ENCODE measurements around the gene MVK. TPM values are rescaled to one million over a fixed set of nuclear protein-coding genes. Genes with fewer than 3 reads are reported as not detected.

The MVK gene
- total RNA-seq, 1 donor, result 9.7 TPM

DNA sequence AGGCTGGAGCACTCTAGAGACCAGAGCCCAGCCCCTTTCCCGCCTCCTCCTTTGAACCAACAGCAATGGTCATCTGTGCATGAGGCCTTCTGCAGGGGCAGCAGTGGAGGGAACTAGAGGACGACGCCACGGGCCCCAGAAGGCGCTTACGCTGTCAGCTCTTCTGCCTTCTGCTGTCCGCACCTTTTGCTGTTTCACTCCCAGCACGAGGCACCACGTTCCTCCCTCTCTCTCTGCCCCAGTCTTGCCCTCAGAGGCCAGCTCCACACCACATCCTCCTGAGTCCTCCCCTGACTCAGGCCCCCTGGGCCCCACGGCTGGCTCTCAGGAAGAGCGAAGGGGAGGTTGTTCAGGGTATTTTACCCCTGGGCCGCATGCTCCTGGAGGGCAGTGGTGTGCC, 15.8 kb upstream of the MVK start:
- DNase-seq (ENCODE audit: low read depth), result no peak
- no peak overlapping the region for H3K4me3 ChIP-seq (ENCODE audit: low read depth, low read length)
- TF ChIP-seq, protein P1, sequence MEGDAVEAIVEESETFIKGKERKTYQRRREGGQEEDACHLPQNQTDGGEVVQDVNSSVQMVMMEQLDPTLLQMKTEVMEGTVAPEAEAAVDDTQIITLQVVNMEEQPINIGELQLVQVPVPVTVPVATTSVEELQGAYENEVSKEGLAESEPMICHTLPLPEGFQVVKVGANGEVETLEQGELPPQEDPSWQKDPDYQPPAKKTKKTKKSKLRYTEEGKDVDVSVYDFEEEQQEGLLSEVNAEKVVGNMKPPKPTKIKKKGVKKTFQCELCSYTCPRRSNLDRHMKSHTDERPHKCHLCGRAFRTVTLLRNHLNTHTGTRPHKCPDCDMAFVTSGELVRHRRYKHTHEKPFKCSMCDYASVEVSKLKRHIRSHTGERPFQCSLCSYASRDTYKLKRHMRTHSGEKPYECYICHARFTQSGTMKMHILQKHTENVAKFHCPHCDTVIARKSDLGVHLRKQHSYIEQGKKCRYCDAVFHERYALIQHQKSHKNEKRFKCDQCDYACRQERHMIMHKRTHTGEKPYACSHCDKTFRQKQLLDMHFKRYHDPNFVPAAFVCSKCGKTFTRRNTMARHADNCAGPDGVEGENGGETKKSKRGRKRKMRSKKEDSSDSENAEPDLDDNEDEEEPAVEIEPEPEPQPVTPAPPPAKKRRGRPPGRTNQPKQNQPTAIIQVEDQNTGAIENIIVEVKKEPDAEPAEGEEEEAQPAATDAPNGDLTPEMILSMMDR (IDR thresholded peaks at IDR 0.05; ENCODE audit: insufficient read depth, low read length), result no peak

DNA sequence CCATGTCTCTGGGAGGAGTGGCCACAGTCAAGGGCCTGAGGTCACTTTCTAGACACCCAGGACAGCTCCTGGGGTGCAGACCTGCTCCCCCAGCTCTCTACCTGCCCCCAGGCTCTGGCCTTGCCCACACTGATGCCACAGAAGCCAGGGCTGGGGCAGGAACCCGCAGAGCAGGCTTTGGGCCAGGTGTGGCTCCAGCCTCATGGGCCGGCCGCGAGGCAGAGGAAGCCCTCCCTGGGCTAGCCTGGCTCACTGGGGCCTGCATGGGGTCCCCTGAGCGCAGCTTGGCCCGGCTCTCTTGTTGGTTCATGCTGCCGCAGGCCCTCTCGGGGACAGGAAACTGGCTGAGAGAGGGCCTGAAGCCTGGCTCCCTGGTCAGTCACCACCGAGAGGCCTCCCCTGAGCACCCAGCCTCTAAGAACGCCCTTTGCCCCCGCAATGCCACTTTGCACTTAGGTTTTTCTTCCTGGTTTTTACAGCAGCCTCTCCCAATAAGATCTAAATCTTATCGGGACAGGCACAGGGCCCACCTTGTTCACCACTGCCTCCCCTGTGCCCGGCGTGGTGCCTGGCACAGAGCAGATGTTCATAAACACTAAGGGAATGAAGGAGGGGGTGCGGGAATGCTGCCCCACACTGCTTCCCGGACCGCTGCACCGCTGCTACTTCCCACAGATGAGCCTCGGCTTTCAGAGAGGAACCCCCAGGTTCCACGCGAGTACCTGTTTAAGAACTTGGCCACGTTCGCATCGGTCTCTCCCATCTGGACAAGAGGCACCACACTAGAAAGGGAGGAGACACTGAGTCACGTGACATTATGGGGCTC, 15.0 kb upstream of the MVK start:
- no peak overlapping the region for H3K4me3 ChIP-seq (ENCODE audit: low read depth, low read length)
- TF ChIP-seq, protein P1 (IDR thresholded peaks at IDR 0.05; ENCODE audit: insufficient read depth, low read length), result no peak
- no peak for DNase-seq (ENCODE audit: low read depth)

GRCh38 chr12:109559200-109559505, 14.4 kb upstream of the MVK start:
- TF ChIP-seq, protein P1 (IDR thresholded peaks at IDR 0.05; ENCODE audit: insufficient read depth, low read length), result no peak
- DNase-seq (ENCODE audit: low read depth), result no peak

DNA sequence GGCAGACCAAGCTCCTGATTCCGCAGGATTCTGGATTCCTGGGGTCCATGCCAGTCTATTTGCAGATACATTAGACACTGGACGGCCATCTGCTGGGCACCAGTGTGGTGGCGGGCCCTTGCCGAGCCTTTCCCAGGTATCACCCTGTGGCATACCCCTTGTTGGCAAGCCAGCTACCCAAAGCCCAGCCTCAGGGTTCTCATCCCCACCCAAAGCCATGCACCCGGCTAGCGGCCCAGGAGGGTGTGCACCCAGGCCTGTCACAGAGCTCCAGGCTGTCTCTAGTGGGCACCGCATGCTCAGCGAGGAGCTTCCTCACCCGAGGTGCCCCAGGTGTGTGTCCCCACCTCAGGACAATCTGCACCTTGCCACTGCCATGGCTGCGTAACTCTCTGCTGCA, 14.0 kb upstream of the MVK start:
- H3K4me3 ChIP-seq (ENCODE audit: low read depth, low read length), result no peak overlapping the region
- TF ChIP-seq, protein P1 (IDR thresholded peaks at IDR 0.05; ENCODE audit: insufficient read depth, low read length), result no peak
- DNase-seq (ENCODE audit: low read depth), result no peak

More at GRCh38 chr12:109559200-109559505, 14.4 kb upstream of the MVK start:
- no peak overlapping the region for H3K4me3 ChIP-seq (ENCODE audit: low read depth, low read length)

GRCh38 chr12:109560867-109561710, 12.5 kb upstream of the MVK start:
- no peak overlapping the region for H3K4me3 ChIP-seq (ENCODE audit: low read depth, low read length)
- TF ChIP-seq, protein P1 (IDR thresholded peaks at IDR 0.05; ENCODE audit: insufficient read depth, low read length), result no peak
- DNase-seq (ENCODE audit: low read depth), result no peak

GRCh38 chr12:109561711-109562030, 11.9 kb upstream of the MVK start:
- no peak overlapping the region for H3K4me3 ChIP-seq (ENCODE audit: low read depth, low read length)
- DNase-seq (ENCODE audit: low read depth), result no peak
- TF ChIP-seq, protein P1 (IDR thresholded peaks at IDR 0.05; ENCODE audit: insufficient read depth, low read length), result no peak
